ENCODE data around the gene C9orf152.

Gene C9orf152

DNA sequence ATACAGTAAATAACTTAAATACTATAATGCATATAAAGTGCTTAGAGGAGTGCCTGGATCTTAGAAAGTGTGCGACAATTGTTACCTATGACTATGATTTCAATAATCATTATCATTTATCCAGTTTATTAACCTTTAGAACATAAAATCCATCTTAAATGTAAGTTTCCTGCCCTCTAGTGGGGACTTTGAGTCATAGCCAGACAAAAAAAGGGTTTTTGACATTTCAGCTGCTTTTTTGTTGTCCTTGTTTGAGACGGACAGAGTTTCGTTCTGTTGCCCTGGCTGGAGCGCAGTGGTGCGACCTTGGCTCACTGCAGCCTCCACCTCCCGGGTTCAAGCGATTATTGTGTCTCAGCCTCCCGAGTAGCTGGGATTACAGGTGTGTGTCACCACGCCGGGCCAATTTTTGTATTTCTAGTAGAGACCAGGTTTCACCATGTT lies 9.7 kb upstream of the C9orf152 start:
- no peaks in the 10 kb centered on the region for H3K4me1 ChIP-seq (ENCODE audit: control insufficient read depth in 2 of 2, insufficient read depth in 1 of 2, low read depth in 1 of 2, low read length in 2 of 2)
- H4K8ac ChIP-seq (ENCODE audit: low read depth, low read length) = no peak overlapping the region
- H3K9ac ChIP-seq (ENCODE audit: low read depth, low read length, poor library complexity) = no peak overlapping the region
- H3K14ac ChIP-seq (ENCODE audit: low read length) = no peak overlapping the region
- H4K91ac ChIP-seq (ENCODE audit: low read depth, low read length, poor library complexity) = no peak overlapping the region
- H3K9me3 ChIP-seq (replicated peaks in 1 of 2; ENCODE audit: control insufficient read depth in 2 of 2, insufficient read depth in 1 of 2, low read depth in 1 of 2, low read length in 2 of 2) = peaks cover 0 to 1% of the 10 kb centered on the region in 2 donors
- H2BK15ac ChIP-seq (ENCODE audit: low read length) = no peak overlapping the region
- H3K27ac ChIP-seq (replicated peaks; ENCODE audit: low read length) = no peak overlapping the region
- no peak overlapping the region for H3K4ac ChIP-seq (ENCODE audit: low read length)
- peak overlapping the region; percentile 87 for H2AFZ ChIP-seq (ENCODE audit: low read length)
- no peak overlapping the region for H3K18ac ChIP-seq (ENCODE audit: low read length)
- no peak overlapping the region for H3K23ac ChIP-seq (ENCODE audit: low read depth, low read length, poor library complexity)
- peaks cover 0 to 10% (median 0%) of the 10 kb centered on the region in 3 experiments for H3K27me3 ChIP-seq (ENCODE audit: control insufficient read depth in 3 of 3, insufficient read depth in 3 of 3, low read depth in 1 of 3, low read length in 3 of 3)
- H3K79me1 ChIP-seq (ENCODE audit: low read depth, low read length) = no peaks in the 10 kb centered on the region
- no peak overlapping the region for H2BK120ac ChIP-seq (ENCODE audit: low read depth, low read length)
- H2BK5ac ChIP-seq (ENCODE audit: low read length) = no peak overlapping the region
- H3K4me2 ChIP-seq (ENCODE audit: insufficient read depth, low read length, poor library complexity, severe bottlenecking) = no peak overlapping the region
- DNase-seq (ENCODE audit: low spot score) = peak; percentile 11
- H2AK5ac ChIP-seq (ENCODE audit: low read depth, low read length) = no peak overlapping the region
- H3K4me3 ChIP-seq (ENCODE audit: low read length in 2 of 2) = no peak overlapping the region
- no peak overlapping the region for H2BK12ac ChIP-seq (ENCODE audit: low read length)
- no peaks in the 10 kb centered on the region for H3K36me3 ChIP-seq (replicated peaks in 1 of 2; ENCODE audit: control insufficient read depth in 2 of 2, insufficient read depth in 2 of 2, low read length in 2 of 2)
- no CpG with 5 or more reads among the region's 10 CpGs for WGBS, 2 donors (ENCODE audit: extremely low coverage in 2 of 2, insufficient read length in 2 of 2, insufficient replicate concordance in 1 of 2)

DNA sequence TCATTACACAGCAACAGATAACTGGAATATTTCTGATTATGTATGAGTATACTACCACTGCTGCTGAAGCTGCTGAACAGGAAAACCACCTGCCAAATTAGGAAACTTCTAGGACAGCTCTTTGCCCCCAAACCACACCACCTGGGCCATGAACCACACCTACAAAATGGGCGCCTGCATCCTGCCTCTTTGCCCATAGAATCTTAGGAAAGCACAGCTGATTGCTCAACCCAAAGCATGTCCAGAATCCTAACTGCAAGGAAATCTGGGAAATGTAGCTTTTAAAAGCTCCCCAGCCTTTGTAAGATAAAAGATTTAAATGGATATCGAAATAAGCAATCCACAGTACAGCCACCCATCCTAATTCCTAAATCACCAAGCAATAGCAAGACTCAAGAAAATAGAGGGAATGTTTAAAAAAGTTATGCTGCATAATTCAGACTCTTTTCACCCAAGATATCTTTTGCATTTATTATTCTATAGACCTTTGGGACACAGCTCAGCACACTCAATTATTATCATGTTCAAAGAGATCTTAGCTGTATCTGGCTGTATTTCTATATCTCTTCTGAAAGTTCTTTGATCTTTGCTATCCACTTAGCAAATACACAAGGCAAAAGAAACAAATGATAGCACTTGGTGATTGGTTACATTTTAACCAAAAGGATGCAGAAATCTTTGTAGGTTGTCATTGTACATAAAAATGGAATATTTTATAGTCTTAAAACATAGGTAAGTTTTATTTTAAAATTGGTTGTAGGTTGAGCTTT lies 6.8 kb upstream of the C9orf152 start:
- Histone ChIP-seq H4K8ac (ENCODE audit: low read depth, low read length) (no peak overlapping the region), H2BK15ac (ENCODE audit: low read length) (no peak overlapping the region), H3K79me1 (ENCODE audit: low read depth, low read length) (no peaks in the 10 kb centered on the region), H3K27ac (replicated peaks; ENCODE audit: low read length) (no peak overlapping the region), H2BK12ac (ENCODE audit: low read length) (no peak overlapping the region), H3K18ac (ENCODE audit: low read length) (no peak overlapping the region), H3K14ac (ENCODE audit: low read length) (no peak overlapping the region), H3K27me3 (ENCODE audit: control insufficient read depth in 3 of 3, insufficient read depth in 3 of 3, low read depth in 1 of 3, low read length in 3 of 3) (peaks cover 0 to 9% (median 0%) of the 10 kb centered on the region in 3 experiments), H3K36me3 (replicated peaks in 1 of 2; ENCODE audit: control insufficient read depth in 2 of 2, insufficient read depth in 2 of 2, low read length in 2 of 2) (no peaks in the 10 kb centered on the region), H2BK5ac (ENCODE audit: low read length) (no peak overlapping the region), H3K23ac (ENCODE audit: low read depth, low read length, poor library complexity) (no peak overlapping the region), H3K4me2 (ENCODE audit: insufficient read depth, low read length, poor library complexity, severe bottlenecking) (no peak overlapping the region), H3K4me3 (ENCODE audit: low read length in 2 of 2) (no peak overlapping the region), H3K9me3 (replicated peaks in 1 of 2; ENCODE audit: control insufficient read depth in 2 of 2, insufficient read depth in 1 of 2, low read depth in 1 of 2, low read length in 2 of 2) (no peaks in the 10 kb centered on the region), H2AK5ac (ENCODE audit: low read depth, low read length) (no peak overlapping the region), H3K4ac (ENCODE audit: low read length) (no peak overlapping the region), H2AFZ (ENCODE audit: low read length) (no peak overlapping the region), H4K91ac (ENCODE audit: low read depth, low read length, poor library complexity) (no peak overlapping the region), H3K4me1 (ENCODE audit: control insufficient read depth in 2 of 2, insufficient read depth in 1 of 2, low read depth in 1 of 2, low read length in 2 of 2) (no peaks in the 10 kb centered on the region), H2BK120ac (ENCODE audit: low read depth, low read length) (no peak overlapping the region), H3K9ac (ENCODE audit: low read depth, low read length, poor library complexity) (no peak overlapping the region)
- no peak for DNase-seq (ENCODE audit: low spot score)
- no CpG with 5 or more reads among the region's 2 CpGs for WGBS, 2 donors (ENCODE audit: extremely low coverage in 2 of 2, insufficient read length in 2 of 2, insufficient replicate concordance in 1 of 2)

DNA sequence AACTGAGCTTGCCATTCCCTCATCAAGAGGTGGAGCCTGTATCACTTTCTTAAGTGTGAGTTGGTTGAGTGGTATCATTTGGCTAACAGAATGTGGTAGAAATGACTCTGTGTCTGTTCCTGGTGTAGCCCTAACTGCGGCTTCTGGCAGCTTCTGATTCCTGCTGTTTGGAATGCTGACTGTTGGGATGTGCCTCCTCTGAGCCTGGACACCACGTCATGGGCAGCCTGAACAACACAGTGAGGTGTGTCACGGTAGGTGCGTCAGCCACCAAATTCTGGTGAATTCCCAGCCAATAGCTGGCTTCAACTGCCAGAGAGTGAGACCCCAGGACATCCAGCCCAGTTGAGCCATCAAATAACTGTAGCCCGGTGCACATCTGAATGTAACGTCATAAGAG lies 6.1 kb upstream of the C9orf152 start:
- Histone ChIP-seq H4K8ac (ENCODE audit: low read depth, low read length) (no peak overlapping the region), H3K27ac (replicated peaks; ENCODE audit: low read length) (no peak overlapping the region), H3K36me3 (replicated peaks in 1 of 2; ENCODE audit: control insufficient read depth in 2 of 2, insufficient read depth in 2 of 2, low read length in 2 of 2) (no peaks in the 10 kb centered on the region), H3K9me3 (replicated peaks in 1 of 2; ENCODE audit: control insufficient read depth in 2 of 2, insufficient read depth in 1 of 2, low read depth in 1 of 2, low read length in 2 of 2) (no peaks in the 10 kb centered on the region), H3K23ac (ENCODE audit: low read depth, low read length, poor library complexity) (no peak overlapping the region), H2AK5ac (ENCODE audit: low read depth, low read length) (no peak overlapping the region), H3K79me1 (ENCODE audit: low read depth, low read length) (no peaks in the 10 kb centered on the region), H3K4me2 (ENCODE audit: insufficient read depth, low read length, poor library complexity, severe bottlenecking) (no peak overlapping the region), H3K9ac (ENCODE audit: low read depth, low read length, poor library complexity) (no peak overlapping the region), H3K27me3 (ENCODE audit: control insufficient read depth in 3 of 3, insufficient read depth in 3 of 3, low read depth in 1 of 3, low read length in 3 of 3) (peaks cover 0 to 7% (median 0%) of the 10 kb centered on the region in 3 experiments), H2BK12ac (ENCODE audit: low read length) (no peak overlapping the region), H2AFZ (ENCODE audit: low read length) (no peak overlapping the region), H3K14ac (ENCODE audit: low read length) (no peak overlapping the region), H2BK15ac (ENCODE audit: low read length) (no peak overlapping the region), H4K91ac (ENCODE audit: low read depth, low read length, poor library complexity) (no peak overlapping the region), H3K4me1 (ENCODE audit: control insufficient read depth in 2 of 2, insufficient read depth in 1 of 2, low read depth in 1 of 2, low read length in 2 of 2) (no peaks in the 10 kb centered on the region), H3K4ac (ENCODE audit: low read length) (no peak overlapping the region), H3K4me3 (ENCODE audit: low read length in 2 of 2) (no peak overlapping the region), H3K18ac (ENCODE audit: low read length) (no peak overlapping the region), H2BK120ac (ENCODE audit: low read depth, low read length) (no peak overlapping the region), H2BK5ac (ENCODE audit: low read length) (no peak overlapping the region)
- no peak for DNase-seq (ENCODE audit: low spot score)
- WGBS, 2 donors (ENCODE audit: extremely low coverage in 2 of 2, insufficient read length in 2 of 2, insufficient replicate concordance in 1 of 2) = no CpG with 5 or more reads among the region's 6 CpGs

DNA sequence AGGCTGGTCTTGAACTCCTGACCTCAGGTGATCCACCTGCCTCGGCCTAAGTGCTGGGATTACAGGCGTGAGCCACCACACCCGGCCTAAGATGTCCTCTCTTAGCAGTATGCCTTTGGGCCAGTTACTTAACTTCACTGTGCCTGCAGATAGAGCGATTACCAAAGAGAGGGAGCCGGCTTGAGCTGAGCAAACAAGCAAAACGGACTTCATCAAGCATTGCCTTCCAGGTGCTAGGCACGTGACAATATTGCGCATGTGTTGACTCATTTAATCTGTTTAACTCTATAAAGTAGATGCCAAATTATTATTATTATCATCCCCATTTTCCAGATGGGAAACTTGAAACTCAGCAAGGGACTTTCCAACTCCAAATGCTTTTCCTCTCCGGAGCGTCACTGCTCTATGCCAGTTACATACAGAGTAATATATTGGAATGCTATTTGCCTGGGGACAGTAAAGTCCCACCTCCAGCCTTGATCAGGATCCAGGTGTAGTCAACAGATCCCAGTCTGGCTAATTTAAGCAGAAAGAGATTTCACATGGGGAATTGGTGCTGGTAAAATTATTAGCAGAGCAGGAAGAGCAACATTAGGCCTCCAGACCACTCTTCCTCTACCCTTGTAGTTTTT lies 5.6 kb upstream of the C9orf152 start:
- WGBS, 2 donors (ENCODE audit: extremely low coverage in 2 of 2, insufficient read length in 2 of 2, insufficient replicate concordance in 1 of 2) = no CpG with 5 or more reads among the region's 10 CpGs
- no peak overlapping the region for H2BK120ac ChIP-seq (ENCODE audit: low read depth, low read length)
- no peak overlapping the region for H4K8ac ChIP-seq (ENCODE audit: low read depth, low read length)
- H2BK15ac ChIP-seq (ENCODE audit: low read length) = no peak overlapping the region
- no peaks in the 10 kb centered on the region for H3K79me1 ChIP-seq (ENCODE audit: low read depth, low read length)
- H3K9me3 ChIP-seq (replicated peaks in 1 of 2; ENCODE audit: control insufficient read depth in 2 of 2, insufficient read depth in 1 of 2, low read depth in 1 of 2, low read length in 2 of 2) = no peaks in the 10 kb centered on the region
- no peak overlapping the region for H2BK5ac ChIP-seq (ENCODE audit: low read length)
- no peak overlapping the region for H3K23ac ChIP-seq (ENCODE audit: low read depth, low read length, poor library complexity)
- H3K27ac ChIP-seq (replicated peaks; ENCODE audit: low read length) = no peak overlapping the region
- H4K91ac ChIP-seq (ENCODE audit: low read depth, low read length, poor library complexity) = no peak overlapping the region
- H3K4ac ChIP-seq (ENCODE audit: low read length) = no peak overlapping the region
- H2AK5ac ChIP-seq (ENCODE audit: low read depth, low read length) = no peak overlapping the region
- no peak for DNase-seq (ENCODE audit: low spot score)
- no peak overlapping the region for H2AFZ ChIP-seq (ENCODE audit: low read length)
- no peak overlapping the region for H3K18ac ChIP-seq (ENCODE audit: low read length)
- H3K27me3 ChIP-seq (ENCODE audit: control insufficient read depth in 3 of 3, insufficient read depth in 3 of 3, low read depth in 1 of 3, low read length in 3 of 3) = peaks cover 0 to 7% (median 0%) of the 10 kb centered on the region in 3 experiments
- no peak overlapping the region for H3K9ac ChIP-seq (ENCODE audit: low read depth, low read length, poor library complexity)
- H3K4me3 ChIP-seq (ENCODE audit: low read length in 2 of 2) = no peak overlapping the region
- H2BK12ac ChIP-seq (ENCODE audit: low read length) = no peak overlapping the region
- H3K4me1 ChIP-seq (ENCODE audit: control insufficient read depth in 2 of 2, insufficient read depth in 1 of 2, low read depth in 1 of 2, low read length in 2 of 2) = no peaks in the 10 kb centered on the region
- no peak overlapping the region for H3K14ac ChIP-seq (ENCODE audit: low read length)
- H3K4me2 ChIP-seq (ENCODE audit: insufficient read depth, low read length, poor library complexity, severe bottlenecking) = no peak overlapping the region
- H3K36me3 ChIP-seq (replicated peaks in 1 of 2; ENCODE audit: control insufficient read depth in 2 of 2, insufficient read depth in 2 of 2, low read length in 2 of 2) = no peaks in the 10 kb centered on the region
